ENCODE measurements around the gene SLC16A3. TPM values are rescaled to one million over a fixed set of nuclear protein-coding genes. Genes with fewer than 3 reads are reported as not detected.

The SLC16A3 gene
- total RNA-seq, 1 donor from 2014 or later, result 21.0 TPM

DNA sequence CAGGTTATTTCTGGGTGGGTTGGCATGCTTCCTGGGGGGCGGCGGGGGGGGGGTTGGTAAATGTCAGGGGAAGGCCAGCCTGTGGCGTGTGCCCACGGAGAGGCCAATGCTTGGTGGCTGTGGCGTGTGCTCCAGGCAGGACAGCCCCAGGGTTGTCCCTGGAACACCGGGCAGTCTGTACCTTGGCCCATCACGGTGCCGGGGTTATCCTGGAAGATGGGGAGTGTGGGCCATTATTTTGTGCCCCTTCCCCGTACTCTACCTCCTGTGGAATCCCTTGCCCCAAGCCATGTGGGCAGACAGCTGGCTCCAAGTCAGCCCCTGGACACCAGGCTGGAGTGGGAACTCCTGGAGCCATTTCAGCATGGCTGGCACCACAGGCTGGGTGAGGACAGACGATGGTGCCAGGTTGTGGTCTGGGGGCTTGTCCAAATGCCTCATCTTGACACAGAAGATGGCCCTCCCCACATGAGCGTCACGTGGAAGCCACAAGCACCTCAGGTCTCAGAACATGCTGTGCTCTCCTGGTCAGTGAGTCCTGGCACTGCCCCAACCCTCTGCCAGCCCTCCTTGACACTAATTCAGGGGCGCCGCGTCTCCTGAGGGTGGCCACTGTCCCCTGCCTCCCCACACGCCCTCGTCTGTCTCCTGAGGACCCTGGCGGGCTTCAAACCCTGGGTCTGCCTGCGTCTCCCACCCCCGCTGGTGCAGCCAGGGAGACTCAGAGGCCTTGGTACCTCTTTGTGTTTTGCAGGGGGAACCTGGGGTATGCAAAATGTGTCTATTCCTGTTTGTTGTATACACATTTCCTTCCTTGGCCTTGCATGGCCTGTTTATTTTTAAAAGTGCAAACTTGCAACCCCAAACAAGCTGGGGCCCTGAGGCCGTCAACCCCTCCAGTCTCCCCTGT, 4.3 kb downstream of the SLC16A3 start:
- no peak for DNase-seq (ENCODE audit: low spot score)
- peak overlapping the region; percentile 90 for H3K4me2 ChIP-seq
- TF ChIP-seq EZH2 (IDR thresholded peaks at IDR 0.05) (no peak), EZH2phosphoT487 (IDR thresholded peaks at IDR 0.05) (no peak)
- TF ChIP-seq, protein P1, sequence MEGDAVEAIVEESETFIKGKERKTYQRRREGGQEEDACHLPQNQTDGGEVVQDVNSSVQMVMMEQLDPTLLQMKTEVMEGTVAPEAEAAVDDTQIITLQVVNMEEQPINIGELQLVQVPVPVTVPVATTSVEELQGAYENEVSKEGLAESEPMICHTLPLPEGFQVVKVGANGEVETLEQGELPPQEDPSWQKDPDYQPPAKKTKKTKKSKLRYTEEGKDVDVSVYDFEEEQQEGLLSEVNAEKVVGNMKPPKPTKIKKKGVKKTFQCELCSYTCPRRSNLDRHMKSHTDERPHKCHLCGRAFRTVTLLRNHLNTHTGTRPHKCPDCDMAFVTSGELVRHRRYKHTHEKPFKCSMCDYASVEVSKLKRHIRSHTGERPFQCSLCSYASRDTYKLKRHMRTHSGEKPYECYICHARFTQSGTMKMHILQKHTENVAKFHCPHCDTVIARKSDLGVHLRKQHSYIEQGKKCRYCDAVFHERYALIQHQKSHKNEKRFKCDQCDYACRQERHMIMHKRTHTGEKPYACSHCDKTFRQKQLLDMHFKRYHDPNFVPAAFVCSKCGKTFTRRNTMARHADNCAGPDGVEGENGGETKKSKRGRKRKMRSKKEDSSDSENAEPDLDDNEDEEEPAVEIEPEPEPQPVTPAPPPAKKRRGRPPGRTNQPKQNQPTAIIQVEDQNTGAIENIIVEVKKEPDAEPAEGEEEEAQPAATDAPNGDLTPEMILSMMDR (IDR thresholded peaks at IDR 0.05), result no peak
- no peaks in the 10 kb centered on the region for H3K36me3 ChIP-seq
- Mint-ChIP-seq H3K4me1 (peaks cover 8% of the 10 kb centered on the region), H3K9me3 (no peaks in the 10 kb centered on the region), H3K27ac (no peak overlapping the region), H3K36me3 (no peaks in the 10 kb centered on the region), H3K4me3 (peak overlapping the region; percentile 35), H3K27me3 (ENCODE audit: insufficient read depth, low read depth) (peaks cover 12% of the 10 kb centered on the region)
- peaks cover 72% of the 10 kb centered on the region for H4K20me1 ChIP-seq (ENCODE audit: low read depth)
- H3K9me3 ChIP-seq (ENCODE audit: low read depth), result no peaks in the 10 kb centered on the region
- no peak overlapping the region for H3K4me3 ChIP-seq
- peaks cover 44% of the 10 kb centered on the region for H3K27me3 ChIP-seq
- peaks cover 38% of the 10 kb centered on the region for H3F3A ChIP-seq (ENCODE audit: low read depth)
- no peaks in the 10 kb centered on the region for H3K79me2 ChIP-seq (ENCODE audit: low read depth)
- no peak overlapping the region for H2AFZ ChIP-seq (replicated peaks)
- H3K27ac ChIP-seq, result no peak overlapping the region
- peaks cover 31% of the 10 kb centered on the region for H3K4me1 ChIP-seq
- no peak overlapping the region for H3K9ac ChIP-seq

DNA sequence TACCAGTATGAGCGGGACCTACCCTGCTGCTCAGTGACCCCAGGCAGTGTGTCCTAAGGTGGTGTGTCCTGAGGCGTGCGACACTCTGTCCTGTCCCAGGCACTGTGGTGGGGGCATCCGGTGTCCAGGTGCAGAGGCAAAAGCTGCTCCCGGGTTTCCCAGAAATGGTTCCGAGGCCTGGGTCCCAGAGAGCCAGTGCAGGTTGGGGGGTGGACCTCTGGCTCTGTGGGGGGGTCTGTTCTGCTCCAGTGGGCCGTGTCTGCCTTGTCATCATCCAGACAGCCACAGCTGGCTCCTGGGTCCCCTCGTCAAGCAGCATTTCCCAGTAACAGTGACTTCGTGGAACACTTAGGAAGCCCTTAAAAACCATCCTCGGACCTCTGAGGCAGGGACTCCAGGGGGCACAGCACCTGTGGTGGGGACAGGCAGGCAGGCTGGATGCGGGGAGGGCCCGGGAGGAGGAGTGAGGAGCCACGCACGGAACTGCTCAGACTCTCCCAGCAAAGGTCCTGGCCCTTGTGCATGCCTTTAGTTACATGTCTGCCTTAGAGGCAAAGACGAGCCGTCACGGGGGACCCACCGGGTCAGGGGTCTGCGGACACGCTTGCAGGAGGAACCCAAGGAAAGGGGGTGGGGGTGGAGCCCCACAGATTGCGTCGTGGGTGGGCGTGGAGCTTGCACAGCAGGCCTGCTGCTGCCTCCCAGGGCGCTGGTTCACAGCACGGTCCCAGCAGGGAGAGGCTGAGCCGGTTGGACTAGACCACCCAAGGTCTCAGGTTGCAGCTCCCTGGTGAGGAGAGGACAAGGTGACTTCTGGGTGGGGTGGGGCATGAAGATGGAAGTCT, 5.6 kb downstream of the SLC16A3 start:
- H4K20me1 ChIP-seq (ENCODE audit: low read depth), result peaks cover 82% of the 10 kb centered on the region
- TF ChIP-seq EZH2phosphoT487 (IDR thresholded peaks at IDR 0.05) (no peak), EZH2 (IDR thresholded peaks at IDR 0.05) (no peak)
- TF ChIP-seq, protein P1 (IDR thresholded peaks at IDR 0.05), result no peak
- peaks cover 31% of the 10 kb centered on the region for H3K4me1 ChIP-seq
- H3K9me3 ChIP-seq (ENCODE audit: low read depth), result no peaks in the 10 kb centered on the region
- H3K4me1 Mint-ChIP-seq, result peaks cover 11% of the 10 kb centered on the region
- no peaks in the 10 kb centered on the region for H3K9me3 Mint-ChIP-seq
- H3K27ac ChIP-seq, result no peak overlapping the region
- no peak overlapping the region for H2AFZ ChIP-seq (replicated peaks)
- H3K4me3 ChIP-seq, result no peak overlapping the region
- peaks cover 39% of the 10 kb centered on the region for H3F3A ChIP-seq (ENCODE audit: low read depth)
- peaks cover 1% of the 10 kb centered on the region for H3K36me3 Mint-ChIP-seq
- no peaks in the 10 kb centered on the region for H3K36me3 ChIP-seq
- H3K27ac Mint-ChIP-seq, result no peak overlapping the region
- H3K27me3 ChIP-seq, result peaks cover 31% of the 10 kb centered on the region
- DNase-seq (ENCODE audit: low spot score), result no peak
- no peak overlapping the region for H3K9ac ChIP-seq
- no peak overlapping the region for H3K4me3 Mint-ChIP-seq
- no peaks in the 10 kb centered on the region for H3K79me2 ChIP-seq (ENCODE audit: low read depth)
- H3K27me3 Mint-ChIP-seq (ENCODE audit: insufficient read depth, low read depth), result peaks cover 12% of the 10 kb centered on the region
- no peak overlapping the region for H3K4me2 ChIP-seq

DNA sequence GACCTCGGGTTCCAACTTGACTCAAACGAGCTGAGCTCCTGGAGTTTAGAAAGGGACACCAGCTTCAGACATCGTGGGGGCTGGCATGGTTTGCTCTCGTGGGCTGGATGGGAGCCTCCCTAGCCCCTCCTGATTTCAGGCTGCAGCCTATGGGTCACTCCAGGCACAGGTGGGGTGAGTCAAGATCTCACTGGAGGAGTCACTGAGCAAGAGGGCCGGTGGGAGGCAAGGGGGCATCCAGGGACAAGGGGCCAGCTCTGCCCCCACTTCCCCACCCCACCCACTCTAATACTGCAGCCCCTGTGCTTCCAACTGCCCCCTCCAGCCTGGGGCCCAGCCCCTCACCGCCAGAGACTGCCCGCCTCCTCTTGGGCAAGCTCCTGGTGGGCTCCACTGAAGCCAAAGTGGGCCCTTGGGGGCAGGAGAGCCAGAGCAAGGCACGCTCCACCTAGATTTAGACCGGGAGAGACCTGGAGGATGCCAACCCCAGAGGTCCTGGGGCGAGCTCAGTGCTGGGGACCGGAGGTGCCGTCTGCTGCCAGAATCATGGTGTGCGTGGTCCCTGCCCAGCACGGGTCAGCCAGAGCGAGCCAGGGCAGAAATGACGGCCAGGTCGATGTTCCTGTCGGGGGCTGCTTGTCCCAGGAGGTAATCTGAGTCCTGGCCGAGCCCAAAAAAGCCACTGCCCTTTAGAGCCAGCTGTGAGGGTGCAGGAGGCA, 6.4 kb downstream of the SLC16A3 start:
- H3K4me3 ChIP-seq, result no peak overlapping the region
- H3F3A ChIP-seq (ENCODE audit: low read depth), result peaks cover 33% of the 10 kb centered on the region
- H3K27me3 ChIP-seq, result peaks cover 23% of the 10 kb centered on the region
- no peak overlapping the region for H3K4me2 ChIP-seq
- H3K9me3 ChIP-seq (ENCODE audit: low read depth), result no peaks in the 10 kb centered on the region
- Mint-ChIP-seq H3K4me3 (no peak overlapping the region), H3K27ac (no peak overlapping the region), H3K9me3 (no peaks in the 10 kb centered on the region), H3K27me3 (ENCODE audit: insufficient read depth, low read depth) (peaks cover 7% of the 10 kb centered on the region), H3K4me1 (peaks cover 6% of the 10 kb centered on the region), H3K36me3 (peaks cover 1% of the 10 kb centered on the region)
- H3K9ac ChIP-seq, result no peak overlapping the region
- H2AFZ ChIP-seq (replicated peaks), result no peak overlapping the region
- peaks cover 82% of the 10 kb centered on the region for H4K20me1 ChIP-seq (ENCODE audit: low read depth)
- TF ChIP-seq, protein P1 (IDR thresholded peaks at IDR 0.05), result no peak
- TF ChIP-seq EZH2 (IDR thresholded peaks at IDR 0.05) (no peak), EZH2phosphoT487 (IDR thresholded peaks at IDR 0.05) (no peak)
- H3K79me2 ChIP-seq (ENCODE audit: low read depth), result no peaks in the 10 kb centered on the region
- no peaks in the 10 kb centered on the region for H3K36me3 ChIP-seq
- H3K27ac ChIP-seq, result no peak overlapping the region
- H3K4me1 ChIP-seq, result peaks cover 25% of the 10 kb centered on the region
- no peak for DNase-seq (ENCODE audit: low spot score)

All from neural progenitor cell (in vitro differentiated cells).